ENCODE results near the gene CA9.

Gene CA9

GRCh38 chr9:35651956-35652828 is 21.5 kb upstream of the CA9 start:
- DNase-seq = no peak

GRCh38 chr9:35652829-35653209 is 20.9 kb upstream of the CA9 start:
- DNase-seq = no peak

- DNase-seq = no peak
Measured at GRCh38 chr9:35653611-35654010, 20.1 kb upstream of the CA9 start.

- DNase-seq = no peak
Measured at GRCh38 chr9:35656348-35656747, 17.4 kb upstream of the CA9 start.

GRCh38 chr9:35656831-35657545 is 16.7 kb upstream of the CA9 start:
- DNase-seq = no peak

GRCh38 chr9:35657546-35658136 is 16.1 kb upstream of the CA9 start, which contains the start of gene RMRP:
Gene RMRP, minus strand, starts transcription at chr9:35658019.
- DNase-seq = peak; percentile 86

GRCh38 chr9:35658137-35658967 is 15.4 kb upstream of the CA9 start, which contains the start of gene CCDC107:
Gene CCDC107, plus strand, starts transcription at chr9:35658292. Its CDS starts 88 bp downstream, at chr9:35658380.
- DNase-seq = peak; percentile 87

GRCh38 chr9:35658968-35659220 is 14.8 kb upstream of the CA9 start:
- DNase-seq = no peak

GRCh38 chr9:35659340-35659739 is 14.4 kb upstream of the CA9 start:
- DNase-seq = no peak

- no peak for DNase-seq
Measured at GRCh38 chr9:35660966-35661415, 12.7 kb upstream of the CA9 start.

GRCh38 chr9:35661756-35662350 is 11.9 kb upstream of the CA9 start:
- DNase-seq = peak; percentile 47

GRCh38 chr9:35662437-35662836 is 11.3 kb upstream of the CA9 start:
- no peak for DNase-seq

- peak; percentile 62 for DNase-seq
Measured at GRCh38 chr9:35664531-35665470, 8.9 kb upstream of the CA9 start, which contains the start of gene ARHGEF39. Gene ARHGEF39, minus strand, starts transcription at chr9:35665195. Its CDS starts 26 bp downstream, at chr9:35665169.

GRCh38 chr9:35665471-35665818 is 8.3 kb upstream of the CA9 start:
- no peak for DNase-seq

GRCh38 chr9:35666045-35666444 is 7.7 kb upstream of the CA9 start:
- no peak for DNase-seq

GRCh38 chr9:35666549-35666948 is 7.2 kb upstream of the CA9 start:
- no peak for DNase-seq

GRCh38 chr9:35667939-35668338 is 5.8 kb upstream of the CA9 start:
- no peak for DNase-seq

GRCh38 chr9:35669331-35670145 is 4.2 kb upstream of the CA9 start:
- DNase-seq = no peak

GRCh38 chr9:35674025-35674361 is 265 bp downstream of the CA9 start:
- DNase-seq = no peak

GRCh38 chr9:35675204-35675603 is 1.5 kb downstream of the CA9 start:
- no peak for DNase-seq

All from activated T-cell treated with anti-CD3 and anti-CD28 coated beads, Interleukin-2, amount 50 U/mL, for 1 hour (primary cell).